HL-60/S4 (cell line): ENCODE results near the gene TAS1R2.

ENCODE experiments used
- in situ Hi-C: fragments of 300-500 bp; cut with MboI; formaldehyde crosslinking; loops from 2 replicates; pipeline ENCODE4 v1.14.3; 2022; ENCODE audit warnings: low sequenced_read_pairs

TAS1R2 gene

DNA sequence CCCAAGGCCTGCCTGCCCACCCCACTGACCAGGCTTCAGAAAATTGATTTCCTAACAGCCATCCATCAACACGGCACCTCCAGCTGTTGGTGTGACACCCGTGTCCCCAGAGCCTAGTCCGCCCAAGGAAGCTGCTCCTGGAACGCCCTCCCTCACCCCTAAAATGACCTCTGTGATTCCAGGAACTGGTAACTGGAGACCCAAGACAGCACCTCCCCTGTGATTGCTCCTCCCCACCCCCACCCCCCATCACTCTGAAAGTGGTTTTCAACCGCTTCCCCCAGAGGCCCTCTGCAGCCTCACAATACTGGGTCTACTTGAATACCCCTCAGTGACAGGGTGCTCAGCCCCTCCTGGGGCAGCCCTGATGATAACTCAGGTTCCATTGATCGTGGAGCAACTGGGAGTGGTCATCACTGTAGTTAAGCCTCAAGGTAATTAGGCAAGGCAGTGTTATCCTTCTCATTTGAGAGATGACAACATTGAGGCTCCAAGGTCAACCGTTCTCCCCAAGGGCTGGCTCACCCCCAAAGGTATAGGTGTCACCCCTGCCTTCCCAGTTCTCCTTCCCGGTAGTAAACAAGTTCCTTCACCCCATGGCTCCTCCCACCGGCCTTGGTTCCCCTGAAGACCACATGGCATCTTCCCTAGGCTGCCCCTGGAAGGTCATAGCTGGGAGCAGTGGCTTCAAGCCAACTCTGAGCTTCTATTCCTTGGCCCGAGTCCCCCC, 52.0 kb downstream of the TAS1R2 start:
- in situ Hi-C loops, result loop anchor here (25.0 kb wide), 1 partner anchor 220 kb away; no protein-coding TSS in a partner anchor

GRCh38 chr1:18805925-18806849, 53.3 kb downstream of the TAS1R2 start:
- in situ Hi-C loops, result loop anchor here (25.0 kb wide), 1 partner anchor 219 kb away; no protein-coding TSS in a partner anchor

- in situ Hi-C loops, result loop anchor here (25.0 kb wide), 1 partner anchor 218 kb away; no protein-coding TSS in a partner anchor
These were observed 54.1 kb downstream of the TAS1R2 start for GRCh38 chr1:18805150-18805879.

DNA sequence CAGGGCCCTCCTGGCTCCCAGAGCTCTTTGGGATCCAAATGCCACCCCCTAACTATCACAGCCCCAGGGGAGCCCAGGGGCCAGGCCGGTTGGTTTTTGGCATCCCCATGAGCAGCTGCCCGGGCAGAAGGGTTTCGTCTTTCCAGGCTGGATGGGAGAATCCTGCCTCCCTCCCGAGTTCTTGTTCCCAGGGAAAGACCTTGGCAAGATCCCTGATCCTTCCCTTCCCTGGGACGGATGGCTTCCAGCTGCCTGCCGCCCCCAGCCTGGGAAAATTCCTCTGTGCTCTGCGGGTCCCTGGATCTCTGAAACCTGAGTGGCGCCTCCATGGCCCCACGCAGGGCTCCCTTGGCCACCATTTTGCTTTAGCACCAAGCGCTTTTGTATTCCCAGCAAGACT, 55.6 kb downstream of the TAS1R2 start:
- in situ Hi-C loops, result loop anchor here (25.0 kb wide), 1 partner anchor 217 kb away; no protein-coding TSS in a partner anchor

DNA sequence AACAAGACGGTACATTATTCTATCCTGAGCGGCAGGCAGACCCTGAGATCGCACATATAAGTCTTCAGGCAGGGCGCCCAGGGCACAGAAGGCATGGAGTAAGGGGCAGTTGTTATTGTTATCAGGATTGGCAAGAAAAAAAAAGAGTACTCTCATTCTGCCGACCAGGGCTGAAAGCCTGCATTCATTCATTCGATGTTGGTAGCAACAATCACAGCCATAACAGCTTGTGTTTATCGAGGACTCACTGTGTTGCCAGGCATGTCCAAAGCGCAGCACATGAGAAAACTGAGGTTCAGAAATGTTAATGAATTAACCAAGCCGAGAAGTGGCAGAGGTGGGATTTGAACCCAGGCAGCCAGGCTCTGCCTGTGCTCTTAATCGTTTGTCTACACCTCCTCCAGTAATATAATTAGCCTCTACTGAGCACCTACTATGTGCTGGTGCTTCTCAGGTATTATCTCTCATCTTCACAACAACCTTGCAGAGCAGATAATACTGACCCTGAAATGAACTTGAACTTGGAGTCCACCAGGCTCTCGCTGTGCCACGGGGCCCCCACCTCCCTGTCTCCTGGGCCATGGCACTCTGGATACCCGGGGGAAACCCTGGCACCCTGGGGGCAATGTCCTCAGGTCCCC, 56.2 kb downstream of the TAS1R2 start:
- in situ Hi-C loops, result loop anchor here (25.0 kb wide), 1 partner anchor 216 kb away; no protein-coding TSS in a partner anchor

DNA sequence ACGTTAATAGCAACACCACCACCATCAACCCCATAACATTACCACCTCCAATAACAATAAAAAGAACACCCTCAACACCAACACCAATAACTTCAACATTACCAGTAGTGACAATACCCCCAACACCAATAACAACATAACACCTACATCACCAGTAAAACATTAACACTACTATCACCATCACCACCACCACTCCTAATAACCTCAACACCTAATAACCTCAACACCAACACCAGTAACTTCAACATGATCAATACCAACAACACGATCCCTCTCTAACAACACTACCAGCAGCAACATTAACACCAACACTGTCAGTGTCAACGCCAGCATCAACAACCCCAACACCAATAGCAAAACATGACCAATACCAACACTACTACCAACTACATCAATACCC, 57.2 kb downstream of the TAS1R2 start:
- in situ Hi-C loops, result loop anchor here (25.0 kb wide), 1 partner anchor 215 kb away; no protein-coding TSS in a partner anchor

GRCh38 chr1:18800258-18800657, 59.2 kb downstream of the TAS1R2 start:
- in situ Hi-C loops, result loop anchor here (25.0 kb wide), 1 partner anchor 213 kb away; no protein-coding TSS in a partner anchor

DNA sequence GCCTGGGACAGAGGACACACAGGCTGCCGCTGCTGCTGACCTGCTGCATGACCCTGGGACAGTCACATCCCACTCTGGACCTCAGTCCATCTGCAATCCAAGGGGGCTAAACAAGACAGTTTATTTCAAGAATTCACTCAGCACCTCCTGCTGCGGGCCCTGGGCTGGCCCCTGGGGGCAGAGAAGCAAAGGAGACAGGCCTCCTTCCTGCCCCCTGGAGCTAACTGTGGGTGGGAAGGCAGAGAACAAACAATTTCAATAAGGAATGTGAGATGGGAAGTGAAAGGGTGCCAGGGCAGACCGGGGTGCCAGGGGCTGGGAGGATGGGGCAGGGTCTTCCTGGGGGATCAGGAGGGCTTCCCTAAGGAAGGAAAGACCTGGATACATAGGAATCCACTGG, 60.0 kb downstream of the TAS1R2 start:
- in situ Hi-C loops, result no loop called here

GRCh38 chr1:18798946-18799345, 60.5 kb downstream of the TAS1R2 start:
- in situ Hi-C loops, result no loop called here

GRCh38 chr1:18798533-18798932, 60.9 kb downstream of the TAS1R2 start:
- in situ Hi-C loops, result no loop called here

- in situ Hi-C loops, result no loop called here
These were observed 62.5 kb downstream of the TAS1R2 start for GRCh38 chr1:18796950-18797349.

DNA sequence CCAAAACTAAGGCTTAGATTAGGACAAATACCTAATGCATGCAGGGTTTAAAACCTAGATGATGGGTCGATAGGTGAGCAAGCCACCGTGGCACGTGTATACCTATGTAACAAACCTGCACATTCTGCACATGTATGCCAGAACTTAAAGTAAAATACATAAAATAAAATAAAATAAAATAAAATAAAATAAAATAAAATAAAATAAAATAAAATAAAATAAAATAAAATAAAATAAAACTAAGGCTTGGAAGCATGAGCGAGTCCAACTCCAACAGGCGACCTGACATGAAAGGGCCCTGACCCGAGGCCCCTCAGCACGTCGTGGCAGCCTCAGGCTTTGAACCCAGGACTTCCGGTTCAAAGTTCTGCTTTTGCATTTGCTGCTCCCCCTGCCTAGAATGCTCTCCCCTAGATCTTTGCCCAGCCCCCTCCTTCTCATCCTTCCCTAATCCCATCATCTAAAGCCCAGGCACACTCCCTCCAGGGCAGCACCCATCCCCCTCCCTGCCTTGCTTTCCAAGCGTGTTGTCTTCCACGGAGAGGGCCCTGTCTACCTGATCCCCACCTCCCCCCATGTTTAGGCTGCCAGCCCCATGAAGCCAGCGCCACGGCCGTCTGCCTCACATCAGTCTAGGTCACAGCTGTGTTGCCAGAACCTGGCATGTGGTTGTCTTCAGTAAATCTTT, 64.3 kb downstream of the TAS1R2 start:
- in situ Hi-C loops, result no loop called here

- in situ Hi-C loops, result no loop called here
These were observed 64.9 kb downstream of the TAS1R2 start for GRCh38 chr1:18794561-18794960.

- in situ Hi-C loops, result no loop called here
These were observed 65.4 kb downstream of the TAS1R2 start for GRCh38 chr1:18794051-18794450.

DNA sequence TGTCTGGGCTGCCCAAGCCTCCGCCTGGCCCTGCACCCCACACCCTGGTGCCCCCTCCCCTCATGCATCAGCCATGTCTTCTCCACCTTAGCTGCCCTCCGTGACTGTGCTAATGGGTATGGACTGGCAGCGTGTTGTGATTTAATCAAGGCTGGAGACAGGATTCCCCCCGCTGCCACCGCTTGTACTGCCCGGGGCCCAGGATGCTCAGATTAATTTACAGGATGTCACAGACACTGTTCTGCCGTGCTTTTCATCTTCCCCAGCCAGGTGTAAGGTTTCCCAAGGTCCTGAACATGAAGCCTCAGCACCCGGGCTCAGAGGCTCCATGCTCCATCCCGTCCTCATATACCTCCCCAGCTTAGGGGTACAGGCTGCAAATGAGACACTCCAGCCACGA, 66.3 kb downstream of the TAS1R2 start:
- in situ Hi-C loops, result no loop called here

DNA sequence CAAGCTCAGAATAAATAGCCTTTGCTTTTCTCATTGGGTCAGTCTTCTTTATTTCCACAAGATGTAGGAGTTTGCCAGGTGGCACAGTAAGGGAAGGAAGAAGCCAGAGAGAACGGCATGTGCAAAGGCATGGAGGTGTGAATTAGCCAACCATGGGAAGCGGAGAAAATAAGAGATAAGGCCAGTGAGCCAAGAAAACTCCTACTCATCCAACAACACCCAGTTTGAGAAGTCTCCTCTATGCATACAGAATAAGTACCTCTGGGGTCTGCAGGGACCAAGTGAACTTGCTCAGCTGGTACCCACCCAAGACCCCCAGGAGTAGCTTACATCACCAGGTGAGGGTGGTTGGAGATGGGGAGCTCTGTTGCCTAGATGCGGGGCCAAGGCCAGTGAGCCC, 66.7 kb downstream of the TAS1R2 start:
- in situ Hi-C loops, result no loop called here
